Activated gamma-delta T cell (primary cell): ENCODE results near the gene MTA2.
"Not testable (repeated sequence)": the region's sequence is repeated elsewhere in the genome, so short reads cannot be mapped to it uniquely, and the experiment has no call there.

Source experiments
- DNase-seq: peaks from one replicate; lab custom pipeline; 2025; lab: John Stamatoyannopoulos, UW

The MTA2 gene

GRCh38 chr11:62592146-62592815, 9.4 kb downstream of the MTA2 start:
- no peak for DNase-seq

- peak; percentile 72 for DNase-seq
These were observed 10.1 kb downstream of the MTA2 start, which contains the start of gene TUT1 for GRCh38 chr11:62591448-62592145. TUT1 (minus strand) TSS chr11:62591523; CDS start chr11:62591485, 38 bp downstream.

- no peak for DNase-seq
These were observed 12.6 kb downstream of the MTA2 start for GRCh38 chr11:62588966-62589637.

- not testable (repeated sequence) for DNase-seq
These were observed 16.3 kb downstream of the MTA2 start for GRCh38 chr11:62585356-62585755.

GRCh38 chr11:62581735-62582134, 19.9 kb downstream of the MTA2 start:
- DNase-seq: not testable (repeated sequence)

- DNase-seq: no peak
These were observed 20.5 kb downstream of the MTA2 start for GRCh38 chr11:62580959-62581715.

GRCh38 chr11:62579252-62579651, 22.4 kb downstream of the MTA2 start:
- DNase-seq: no peak

- DNase-seq: no peak
These were observed 23.1 kb downstream of the MTA2 start for GRCh38 chr11:62578541-62578940.

- DNase-seq: no peak
These were observed 24.5 kb downstream of the MTA2 start for GRCh38 chr11:62577046-62577714.

GRCh38 chr11:62575837-62576236, 25.8 kb downstream of the MTA2 start:
- DNase-seq: no peak

GRCh38 chr11:62575156-62575555, 26.5 kb downstream of the MTA2 start:
- DNase-seq: no peak

- no peak for DNase-seq
These were observed 27.1 kb downstream of the MTA2 start for GRCh38 chr11:62574363-62575071.

GRCh38 chr11:62573592-62574362, 27.9 kb downstream of the MTA2 start, which contains the start of gene EEF1G:
EEF1G (minus strand) TSS chr11:62573891; CDS start chr11:62573842, 49 bp downstream.
- DNase-seq: peak; percentile 88

- DNase-seq: no peak
These were observed 28.6 kb downstream of the MTA2 start for GRCh38 chr11:62573006-62573591.

- no peak for DNase-seq
These were observed 29.2 kb downstream of the MTA2 start for GRCh38 chr11:62572431-62572830.

GRCh38 chr11:62571493-62571892, 30.2 kb downstream of the MTA2 start:
- DNase-seq: not testable (repeated sequence)

GRCh38 chr11:62570903-62571302, 30.8 kb downstream of the MTA2 start:
- DNase-seq: not testable (repeated sequence)

GRCh38 chr11:62569611-62570010, 32.1 kb downstream of the MTA2 start:
- DNase-seq: no peak

GRCh38 chr11:62567018-62567633, 34.5 kb downstream of the MTA2 start:
- no peak for DNase-seq
